KG1 (cell line): ENCODE data around the gene RAB3GAP2.
A peak's percentile ranks its signal among the peaks of the same experiment; 100 is the strongest.
"Not testable (repeated sequence)": the region's sequence is repeated elsewhere in the genome, so short reads cannot be mapped to it uniquely, and the experiment has no call there.

Experiments
- DNase-seq: peaks from one replicate; lab custom pipeline; 2025; lab: John Stamatoyannopoulos, UW

The RAB3GAP2 gene

GRCh38 chr1:220272047-220272840 is at the start of gene RAB3GAP2:
TSS of gene RAB3GAP2 (minus strand) at chr1:220272453. CDS start at chr1:220272337, 116 bp downstream.
- peak; percentile 91 for DNase-seq

DNA sequence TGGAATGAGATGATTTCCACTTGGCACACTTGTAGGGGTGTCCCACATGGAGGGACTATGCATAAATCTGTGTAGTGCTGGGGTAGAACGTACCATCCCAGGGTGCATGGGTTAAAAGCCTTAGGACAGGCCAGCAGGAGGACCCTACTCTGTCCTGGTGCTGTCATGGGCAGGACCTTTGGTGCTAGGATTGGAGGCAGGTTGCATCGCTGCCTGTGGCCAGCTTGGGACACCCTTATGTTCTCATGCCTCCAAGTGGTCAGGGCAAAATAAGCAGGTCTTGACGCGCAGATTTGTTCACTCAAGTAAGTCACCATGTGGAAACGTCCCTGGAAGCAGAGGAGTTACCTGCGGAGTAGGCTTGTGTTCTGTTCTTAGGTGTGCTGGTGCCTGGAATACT is 49.5 kb upstream of the RAB3GAP2 start:
- no peak for DNase-seq

- no peak for DNase-seq
Observed at GRCh38 chr1:220320709-220321108, 48.5 kb upstream of the RAB3GAP2 start.

DNA sequence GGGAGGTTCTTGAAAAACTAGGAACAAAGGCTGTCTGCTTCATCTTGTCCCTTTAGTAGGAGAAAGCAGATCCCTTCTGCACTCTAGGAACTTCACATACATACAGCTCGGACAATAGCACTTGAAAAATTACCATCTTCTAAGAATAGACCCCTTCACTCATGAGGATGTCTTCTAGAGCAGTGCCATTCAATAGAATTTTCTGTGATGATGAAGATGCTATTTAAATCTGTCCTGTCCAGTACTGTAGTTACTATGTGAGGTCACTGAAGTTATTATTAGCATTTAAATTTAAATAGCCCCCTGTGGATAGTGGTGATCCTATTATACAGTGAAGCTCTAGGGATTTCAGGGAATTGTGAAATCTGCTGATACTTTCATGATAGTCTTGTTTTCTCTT is 46.4 kb upstream of the RAB3GAP2 start:
- no peak for DNase-seq

- DNase-seq, result no peak
Observed at GRCh38 chr1:220317161-220317560, 44.9 kb upstream of the RAB3GAP2 start.

DNA sequence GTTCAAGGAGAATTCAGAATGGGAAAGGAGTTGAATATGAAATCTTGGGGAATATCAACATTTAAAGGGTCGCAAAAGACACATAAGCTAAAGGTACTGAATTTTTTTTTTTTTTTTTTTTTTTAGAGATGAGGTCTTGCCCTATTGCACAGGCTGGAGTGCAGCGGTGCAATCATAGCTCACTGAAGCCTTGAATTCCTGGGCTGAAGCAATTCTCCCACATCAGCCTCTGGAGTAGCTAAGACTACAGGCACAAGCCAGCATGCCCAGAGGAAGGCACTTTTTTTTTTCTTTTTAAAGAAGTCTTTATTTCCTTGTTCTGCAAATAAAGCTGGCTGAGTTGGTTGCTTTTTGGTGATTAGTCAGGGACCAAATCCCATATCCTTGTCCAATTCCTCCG is 44.1 kb upstream of the RAB3GAP2 start:
- no peak for DNase-seq

DNA sequence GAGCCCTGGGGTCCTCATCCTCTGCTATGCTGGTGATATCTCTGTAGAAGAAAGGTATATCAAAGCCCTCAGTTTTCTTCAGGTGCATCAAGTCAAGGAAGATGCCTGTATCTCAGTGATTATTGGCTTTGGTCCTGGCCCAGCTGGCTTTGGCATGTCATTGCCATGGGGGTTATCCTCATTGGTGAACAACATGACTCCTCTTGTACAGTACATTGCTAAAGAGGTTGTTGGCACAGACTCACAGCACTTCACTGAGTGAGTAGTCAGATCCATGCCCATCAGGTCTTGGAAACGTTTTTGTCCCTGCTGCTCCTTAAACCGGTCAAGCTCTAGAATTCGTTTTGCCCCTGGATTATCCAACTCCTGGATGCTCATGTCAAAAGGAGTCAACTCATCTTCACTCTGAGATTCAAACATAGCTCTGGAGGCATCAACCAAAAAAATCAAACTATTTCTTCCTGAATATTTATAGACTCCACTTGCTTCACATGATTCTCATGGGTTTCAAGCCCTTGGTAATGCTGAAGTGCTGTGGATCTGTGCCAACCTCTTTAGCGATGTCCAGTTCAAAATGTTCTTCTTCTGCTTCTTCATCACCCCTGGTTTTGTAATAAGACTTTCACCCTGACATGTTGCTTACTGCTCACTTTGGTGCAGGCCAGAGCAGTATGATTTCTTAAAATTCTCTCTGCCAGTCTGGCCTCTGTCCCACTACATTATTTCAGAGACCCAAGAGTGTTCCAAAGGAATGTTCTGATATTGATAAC is 43.0 kb upstream of the RAB3GAP2 start:
- no peak for DNase-seq

- no peak for DNase-seq
Observed at GRCh38 chr1:220313576-220313975, 41.3 kb upstream of the RAB3GAP2 start.

GRCh38 chr1:220310147-220310546 is 37.9 kb upstream of the RAB3GAP2 start:
- DNase-seq, result not testable (repeated sequence)

DNA sequence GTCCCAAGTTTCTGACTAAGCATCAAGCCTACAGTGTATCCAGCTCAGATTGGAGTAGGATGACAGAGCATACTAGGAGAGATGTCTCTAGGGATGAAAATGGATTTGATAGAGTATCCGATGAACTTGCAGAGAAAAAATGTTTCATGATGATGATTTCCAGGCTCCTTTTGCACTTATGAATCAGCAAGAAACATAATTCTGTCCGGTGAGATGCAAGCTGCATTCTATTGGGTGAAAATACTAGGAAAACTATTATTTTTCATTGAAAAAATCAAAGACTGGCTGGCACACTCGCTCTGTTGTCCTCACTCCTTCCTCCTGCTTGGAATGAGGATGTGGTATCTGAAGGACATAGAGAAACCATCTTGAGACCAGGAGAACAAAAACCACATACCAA is 35.4 kb upstream of the RAB3GAP2 start:
- no peak for DNase-seq

DNA sequence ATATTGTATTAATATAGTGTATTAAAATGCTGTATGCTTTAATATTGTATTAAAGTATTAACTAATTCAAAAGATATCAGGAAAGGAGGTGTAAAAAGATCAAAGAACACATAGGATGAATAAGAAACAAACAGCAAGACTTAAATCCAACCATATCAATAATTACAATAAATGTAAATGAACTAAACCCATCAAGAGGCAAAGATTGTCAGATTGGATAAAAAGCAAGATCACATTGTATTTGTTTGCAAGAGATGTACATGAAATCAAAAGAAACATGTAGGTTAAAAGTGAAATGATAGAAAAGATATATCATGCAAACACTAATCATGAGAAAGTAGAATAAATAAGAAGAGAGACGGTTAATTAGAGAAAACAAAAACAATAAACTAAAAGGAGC is 34.1 kb upstream of the RAB3GAP2 start:
- no peak for DNase-seq

DNA sequence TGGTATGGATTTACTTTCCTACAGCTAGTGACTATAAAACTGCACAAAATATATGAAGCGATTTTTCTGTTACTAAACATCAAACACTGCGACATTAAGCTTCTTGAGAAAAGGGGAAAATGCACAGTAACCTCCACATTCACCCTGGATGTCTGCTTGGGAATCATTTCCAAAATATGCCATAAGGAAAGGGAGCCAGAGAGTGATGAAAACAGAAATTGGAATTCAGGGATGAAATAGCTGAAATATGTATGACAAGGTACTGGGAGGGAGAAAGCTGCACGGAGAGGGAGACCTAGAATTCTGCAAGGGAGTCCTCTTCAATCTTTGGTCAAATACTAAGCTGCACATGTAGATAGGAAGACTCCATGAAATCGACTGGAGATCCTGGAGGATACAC is 31.6 kb upstream of the RAB3GAP2 start:
- DNase-seq, result no peak

DNA sequence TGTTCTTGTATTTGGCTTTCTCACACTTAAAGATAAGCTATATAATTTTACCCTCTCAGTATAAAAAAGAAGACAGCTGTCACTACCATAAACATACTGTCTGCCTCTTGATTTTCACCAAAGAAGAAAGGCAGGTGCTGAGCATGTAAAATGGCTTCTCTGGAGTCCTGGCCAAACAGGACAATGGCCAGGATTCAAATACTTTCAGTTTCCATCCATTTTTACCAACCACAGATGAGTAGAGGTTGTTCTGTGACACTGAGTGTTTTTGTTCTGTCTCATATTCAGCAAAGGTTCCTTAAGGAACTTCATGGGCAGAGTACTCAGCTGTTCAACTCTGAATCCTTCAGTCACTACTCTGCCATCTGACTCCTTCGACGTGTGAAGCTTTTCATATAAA is 29.4 kb upstream of the RAB3GAP2 start:
- DNase-seq, result no peak

GRCh38 chr1:220300442-220301121 is 28.3 kb upstream of the RAB3GAP2 start:
- no peak for DNase-seq

GRCh38 chr1:220299337-220299736 is 27.1 kb upstream of the RAB3GAP2 start:
- DNase-seq, result no peak

DNA sequence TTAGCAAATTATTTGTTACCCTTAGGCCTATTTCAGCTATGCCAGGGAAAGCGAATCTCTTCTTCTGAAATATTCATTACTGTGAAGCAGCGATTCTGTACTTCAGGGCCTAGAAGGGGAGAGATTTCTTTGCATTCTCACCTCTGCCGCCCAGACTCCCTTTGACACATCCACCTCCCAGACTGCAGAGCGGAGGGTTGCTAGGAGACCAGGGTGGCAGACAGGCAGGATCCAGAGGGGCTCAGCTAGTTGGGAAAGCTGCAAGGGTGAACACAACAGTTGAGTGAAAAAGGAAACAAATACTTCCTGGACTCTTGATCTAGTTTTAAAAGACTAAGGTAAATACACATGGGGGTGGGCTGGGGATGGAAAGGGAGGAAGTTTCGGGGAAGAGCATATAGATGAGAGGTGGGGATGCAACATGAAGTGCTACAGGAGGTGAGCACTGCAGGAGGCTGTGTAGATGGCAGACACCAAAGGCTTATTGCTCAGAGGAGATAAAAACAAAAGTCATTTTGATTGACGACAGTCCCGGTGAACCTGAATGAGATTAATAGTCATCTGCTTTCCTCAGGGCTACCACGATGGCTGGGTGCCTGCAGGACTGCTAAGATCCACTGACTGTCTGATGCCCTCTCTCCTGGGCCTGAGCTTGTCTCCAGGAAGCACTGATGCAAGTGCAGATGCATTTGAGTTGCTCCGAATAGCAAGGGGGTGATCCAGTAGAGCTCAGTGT is 26.4 kb upstream of the RAB3GAP2 start:
- no peak for DNase-seq

GRCh38 chr1:220296981-220297380 is 24.7 kb upstream of the RAB3GAP2 start:
- DNase-seq, result no peak

- no peak for DNase-seq
Observed at GRCh38 chr1:220294846-220295301, 22.6 kb upstream of the RAB3GAP2 start.

GRCh38 chr1:220291580-220291979 is 19.3 kb upstream of the RAB3GAP2 start:
- DNase-seq, result no peak

DNA sequence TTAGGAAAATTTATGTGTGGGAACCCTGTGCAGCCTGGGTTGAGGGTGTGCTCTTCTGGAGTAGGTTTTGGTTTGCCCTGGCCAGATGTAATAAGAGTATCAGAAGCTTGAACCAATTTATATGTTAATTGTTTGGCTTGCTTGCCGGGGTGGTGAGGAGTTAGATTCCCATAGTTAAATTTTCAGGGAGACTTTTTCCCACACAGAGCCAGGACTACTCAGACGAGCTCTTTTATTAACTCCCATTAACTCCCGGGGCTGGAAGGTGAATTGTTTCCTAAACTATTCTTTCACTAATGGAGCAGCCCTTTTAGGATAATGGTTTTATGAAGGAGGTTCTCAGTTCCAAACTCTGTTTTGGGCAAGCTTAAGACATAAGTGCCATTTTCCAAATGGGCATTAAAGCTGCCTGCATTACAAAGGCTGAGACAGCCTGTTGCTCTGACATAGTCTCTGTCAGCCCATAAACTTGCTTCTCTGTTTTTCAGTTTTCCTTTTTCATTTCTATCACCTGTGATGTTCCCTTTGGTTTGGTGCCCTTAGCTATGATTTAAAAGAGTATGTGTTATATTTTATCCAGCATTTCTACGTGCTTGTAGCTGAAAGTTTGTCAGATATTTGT is 18.0 kb upstream of the RAB3GAP2 start:
- DNase-seq, result no peak

DNA sequence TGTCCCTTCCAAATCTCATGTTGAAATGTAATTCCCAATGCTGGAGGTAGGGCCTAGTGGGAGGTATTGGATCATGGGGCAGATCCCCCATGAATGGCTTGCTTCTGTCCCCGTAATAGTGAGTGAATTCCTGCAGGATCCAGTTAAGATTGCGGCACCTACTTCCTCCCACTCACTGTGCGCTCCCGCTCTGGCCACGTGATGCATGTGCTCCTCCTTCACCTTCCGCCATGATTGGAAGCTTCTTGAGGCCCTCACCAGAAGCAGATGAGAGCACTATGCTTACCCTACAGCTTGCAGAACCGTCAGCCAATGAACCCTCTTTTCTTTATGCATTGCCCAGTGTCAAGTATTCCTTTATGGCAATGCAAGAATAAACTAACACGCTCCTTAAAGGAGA is 14.9 kb upstream of the RAB3GAP2 start:
- DNase-seq, result no peak

DNA sequence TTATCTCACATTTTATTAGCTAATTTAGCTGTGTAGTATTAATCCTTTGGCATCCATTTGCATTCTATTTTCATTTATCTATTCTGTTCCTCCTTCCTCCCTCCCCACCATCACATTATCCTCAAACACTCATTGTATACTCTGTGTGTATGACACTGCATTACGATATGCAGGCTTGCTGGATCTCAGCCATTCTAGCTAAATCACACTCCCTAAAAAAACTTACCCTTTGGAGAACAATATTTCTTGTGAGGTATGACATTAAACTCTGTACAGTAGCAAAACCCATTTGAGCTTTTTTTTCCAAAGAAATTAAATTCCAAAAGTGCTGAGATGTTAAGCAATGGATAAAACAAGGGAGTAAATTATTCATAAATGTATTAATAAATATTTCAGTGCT is 11.4 kb upstream of the RAB3GAP2 start:
- no peak for DNase-seq
